ENCODE results near the gene HPS6. TPM values are rescaled to one million over a fixed set of nuclear protein-coding genes. Genes with fewer than 3 reads are reported as not detected.

HPS6 gene
- total RNA-seq, 1 experiment from 2014 or later = 31.7 TPM

DNA sequence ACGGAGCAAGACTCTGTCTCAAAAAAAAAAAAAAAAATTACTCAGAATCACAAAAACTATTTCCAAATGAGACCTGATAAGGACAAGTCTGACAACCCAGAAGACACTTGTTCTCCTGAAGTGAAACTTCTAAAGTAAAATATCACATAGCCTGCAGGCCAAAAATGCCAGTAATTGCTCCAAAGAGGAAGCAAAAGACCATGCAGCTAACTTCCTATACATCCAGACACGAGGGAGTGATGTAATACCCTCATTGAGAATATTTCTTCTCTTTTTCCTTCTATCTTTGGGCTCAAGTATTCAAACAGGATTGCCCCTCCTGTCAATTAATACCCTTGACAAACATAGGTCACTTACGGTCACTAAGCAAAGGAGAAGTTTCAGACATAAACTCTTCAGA is 40.4 kb upstream of the HPS6 start:
- Histone ChIP-seq H3K79me2 (ENCODE audit: insufficient read depth, low read length) (no peaks in the 10 kb centered on the region), H3K36me3 (ENCODE audit: control insufficient read depth in 1 of 2, insufficient read depth in 2 of 2, low read length in 2 of 2) (peaks cover 21 to 28% of the 10 kb centered on the region in 2 experiments; a peak in 3 of 4 replicates), H2AFZ (ENCODE audit: low read depth, low read length, poor library complexity, severe bottlenecking) (no peak overlapping the region), H3K9me2 (ENCODE audit: insufficient read depth) (no peaks in the 10 kb centered on the region), H3K4me1 (ENCODE audit: control insufficient read depth in 1 of 2, insufficient read depth in 2 of 2, low read length in 2 of 2) (no peaks in the 10 kb centered on the region), H3K27ac (ENCODE audit: low read depth, low read length) (no peak overlapping the region), H3K9ac (ENCODE audit: low read length) (no peak overlapping the region), H3K4me3 (replicated peaks in 1 of 2; ENCODE audit: low read depth in 1 of 2, low read length in 2 of 2) (no peak overlapping the region), H4K20me1 (ENCODE audit: insufficient read depth) (no peaks in the 10 kb centered on the region), H3K9me3 (ENCODE audit: control insufficient read depth in 1 of 2, insufficient read depth in 1 of 2, low read depth in 1 of 2, low read length in 2 of 2) (no peaks in the 10 kb centered on the region), H3K4me2 (ENCODE audit: low read length) (no peak overlapping the region), H3K27me3 (ENCODE audit: insufficient read depth, low read length) (no peaks in the 10 kb centered on the region)
- BruUV-seq (replicated peaks) = no TSS peak
- TF ChIP-seq JUND (IDR thresholded peaks at IDR 0.05) = no peak
- DNase-seq (ENCODE audit: low read depth, low spot score) = no peak
- intact Hi-C loops (cut with micrococcal nuclease) = no loop called here
- ATAC-seq = no peak
- ChIA-PET POLR2A (no interaction called here), RAD21 (ENCODE audit: low non-redundant PET in 1 of 2, low total read pairs in 2 of 2, uncharacterized antibody in 2 of 2, unreplicated experiment in 2 of 2) (no interaction called here), CTCF (no interaction called here)

DNA sequence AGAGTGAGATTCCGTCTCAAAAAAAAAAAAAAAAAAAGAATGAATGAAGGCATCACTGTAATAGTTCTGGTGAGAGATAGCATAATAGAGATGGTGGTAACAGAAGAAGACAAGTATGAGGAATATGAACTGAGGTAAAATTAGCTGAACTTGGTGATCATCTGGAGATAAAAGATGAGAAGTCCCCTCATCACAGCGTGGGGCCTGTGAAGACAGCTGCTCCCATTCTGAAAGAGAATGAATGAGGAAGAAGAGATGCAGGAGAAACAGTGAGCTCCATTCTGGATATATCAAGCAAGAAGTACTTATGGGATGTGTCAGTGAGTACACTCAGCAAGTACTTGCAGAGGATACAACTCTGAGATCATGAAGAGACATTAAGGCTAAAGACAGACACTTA is 37.9 kb upstream of the HPS6 start:
- H3K9ac ChIP-seq (ENCODE audit: low read length) = no peak overlapping the region
- ChIA-PET RAD21 (ENCODE audit: low non-redundant PET in 1 of 2, low total read pairs in 2 of 2, uncharacterized antibody in 2 of 2, unreplicated experiment in 2 of 2) (no interaction called here), POLR2A (no interaction called here), CTCF (interaction anchor here (1.7 kb wide), 1 partner anchor 187 kb away, joined by 3 read pairs; no protein-coding TSS in a partner anchor)
- H4K20me1 ChIP-seq (ENCODE audit: insufficient read depth) = no peaks in the 10 kb centered on the region
- no peak overlapping the region for H3K4me2 ChIP-seq (ENCODE audit: low read length)
- H3K9me2 ChIP-seq (ENCODE audit: insufficient read depth) = no peaks in the 10 kb centered on the region
- intact Hi-C loops (cut with micrococcal nuclease) = no loop called here
- H3K27me3 ChIP-seq (ENCODE audit: insufficient read depth, low read length) = no peaks in the 10 kb centered on the region
- H3K36me3 ChIP-seq (ENCODE audit: control insufficient read depth in 1 of 2, insufficient read depth in 2 of 2, low read length in 2 of 2) = peaks cover 18 to 37% of the 10 kb centered on the region in 2 experiments; a peak in 3 of 4 replicates
- H2AFZ ChIP-seq (ENCODE audit: low read depth, low read length, poor library complexity, severe bottlenecking) = no peak overlapping the region
- no peak for ATAC-seq
- no peak overlapping the region for H3K4me3 ChIP-seq (replicated peaks in 1 of 2; ENCODE audit: low read depth in 1 of 2, low read length in 2 of 2)
- H3K27ac ChIP-seq (ENCODE audit: low read depth, low read length) = no peak overlapping the region
- TF ChIP-seq FOSL1 (IDR thresholded peaks at IDR 0.05; ENCODE audit: low read depth) = no peak
- TF ChIP-seq, protein P1, sequence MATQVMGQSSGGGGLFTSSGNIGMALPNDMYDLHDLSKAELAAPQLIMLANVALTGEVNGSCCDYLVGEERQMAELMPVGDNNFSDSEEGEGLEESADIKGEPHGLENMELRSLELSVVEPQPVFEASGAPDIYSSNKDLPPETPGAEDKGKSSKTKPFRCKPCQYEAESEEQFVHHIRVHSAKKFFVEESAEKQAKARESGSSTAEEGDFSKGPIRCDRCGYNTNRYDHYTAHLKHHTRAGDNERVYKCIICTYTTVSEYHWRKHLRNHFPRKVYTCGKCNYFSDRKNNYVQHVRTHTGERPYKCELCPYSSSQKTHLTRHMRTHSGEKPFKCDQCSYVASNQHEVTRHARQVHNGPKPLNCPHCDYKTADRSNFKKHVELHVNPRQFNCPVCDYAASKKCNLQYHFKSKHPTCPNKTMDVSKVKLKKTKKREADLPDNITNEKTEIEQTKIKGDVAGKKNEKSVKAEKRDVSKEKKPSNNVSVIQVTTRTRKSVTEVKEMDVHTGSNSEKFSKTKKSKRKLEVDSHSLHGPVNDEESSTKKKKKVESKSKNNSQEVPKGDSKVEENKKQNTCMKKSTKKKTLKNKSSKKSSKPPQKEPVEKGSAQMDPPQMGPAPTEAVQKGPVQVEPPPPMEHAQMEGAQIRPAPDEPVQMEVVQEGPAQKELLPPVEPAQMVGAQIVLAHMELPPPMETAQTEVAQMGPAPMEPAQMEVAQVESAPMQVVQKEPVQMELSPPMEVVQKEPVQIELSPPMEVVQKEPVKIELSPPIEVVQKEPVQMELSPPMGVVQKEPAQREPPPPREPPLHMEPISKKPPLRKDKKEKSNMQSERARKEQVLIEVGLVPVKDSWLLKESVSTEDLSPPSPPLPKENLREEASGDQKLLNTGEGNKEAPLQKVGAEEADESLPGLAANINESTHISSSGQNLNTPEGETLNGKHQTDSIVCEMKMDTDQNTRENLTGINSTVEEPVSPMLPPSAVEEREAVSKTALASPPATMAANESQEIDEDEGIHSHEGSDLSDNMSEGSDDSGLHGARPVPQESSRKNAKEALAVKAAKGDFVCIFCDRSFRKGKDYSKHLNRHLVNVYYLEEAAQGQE (IDR thresholded peaks at IDR 0.05; ENCODE audit: low read depth) = no peak
- no peak for TF ChIP-seq SP1 (IDR thresholded peaks at IDR 0.05; ENCODE audit: low read depth)
- no peak for TF ChIP-seq ELF1 (IDR thresholded peaks at IDR 0.05; ENCODE audit: borderline replicate concordance, low read depth)
- TF ChIP-seq EZH2 (IDR thresholded peaks at IDR 0.05) = no peak
- no peak for TF ChIP-seq SIN3A (IDR thresholded peaks at IDR 0.05; ENCODE audit: low read depth)
- TF ChIP-seq ATF3 (IDR thresholded peaks at IDR 0.05) = no peak
- no peak for TF ChIP-seq POLR2AphosphoS5 (IDR thresholded peaks at IDR 0.05; ENCODE audit: low read depth, low read length)
- TF ChIP-seq CBX3 (IDR thresholded peaks at IDR 0.05; ENCODE audit: low read depth) = no peak
- TF ChIP-seq, protein P2, sequence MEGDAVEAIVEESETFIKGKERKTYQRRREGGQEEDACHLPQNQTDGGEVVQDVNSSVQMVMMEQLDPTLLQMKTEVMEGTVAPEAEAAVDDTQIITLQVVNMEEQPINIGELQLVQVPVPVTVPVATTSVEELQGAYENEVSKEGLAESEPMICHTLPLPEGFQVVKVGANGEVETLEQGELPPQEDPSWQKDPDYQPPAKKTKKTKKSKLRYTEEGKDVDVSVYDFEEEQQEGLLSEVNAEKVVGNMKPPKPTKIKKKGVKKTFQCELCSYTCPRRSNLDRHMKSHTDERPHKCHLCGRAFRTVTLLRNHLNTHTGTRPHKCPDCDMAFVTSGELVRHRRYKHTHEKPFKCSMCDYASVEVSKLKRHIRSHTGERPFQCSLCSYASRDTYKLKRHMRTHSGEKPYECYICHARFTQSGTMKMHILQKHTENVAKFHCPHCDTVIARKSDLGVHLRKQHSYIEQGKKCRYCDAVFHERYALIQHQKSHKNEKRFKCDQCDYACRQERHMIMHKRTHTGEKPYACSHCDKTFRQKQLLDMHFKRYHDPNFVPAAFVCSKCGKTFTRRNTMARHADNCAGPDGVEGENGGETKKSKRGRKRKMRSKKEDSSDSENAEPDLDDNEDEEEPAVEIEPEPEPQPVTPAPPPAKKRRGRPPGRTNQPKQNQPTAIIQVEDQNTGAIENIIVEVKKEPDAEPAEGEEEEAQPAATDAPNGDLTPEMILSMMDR (IDR thresholded peaks at IDR 0.05 in 2 of 3, conservative IDR thresholded peaks at IDR 0.05 in 1 of 3; ENCODE audit: borderline replicate concordance in 1 of 3, insufficient read depth in 1 of 3, low read depth in 2 of 3, low read length in 2 of 3) = no peak
- BruUV-seq (replicated peaks) = no TSS peak
- H3K9me3 ChIP-seq (ENCODE audit: control insufficient read depth in 1 of 2, insufficient read depth in 1 of 2, low read depth in 1 of 2, low read length in 2 of 2) = no peaks in the 10 kb centered on the region
- no peaks in the 10 kb centered on the region for H3K79me2 ChIP-seq (ENCODE audit: insufficient read depth, low read length)
- no peaks in the 10 kb centered on the region for H3K4me1 ChIP-seq (ENCODE audit: control insufficient read depth in 1 of 2, insufficient read depth in 2 of 2, low read length in 2 of 2)
- no peak for DNase-seq (ENCODE audit: low read depth, low spot score)

All from HCT116 (cell line).